Stimulated activated CD4-positive, alpha-beta T cell treated with anti-CD3 and anti-CD28 coated beads, TNF-alpha, amount 100 ng/mL, for 1 hour (primary cell): ENCODE data around the gene OR11G2.
"Not testable (repeated sequence)": the region's sequence is repeated elsewhere in the genome, so short reads cannot be mapped to it uniquely, and the experiment has no call there.

ENCODE experiments used
- DNase-seq, 3 donors: peaks; one replicate each; pipeline ENCODE4 v3.0.0-alpha.2; 2020; ENCODE audit warnings: low read depth in 3 of 3, low spot score in 1 of 3

OR11G2 gene, protein sequence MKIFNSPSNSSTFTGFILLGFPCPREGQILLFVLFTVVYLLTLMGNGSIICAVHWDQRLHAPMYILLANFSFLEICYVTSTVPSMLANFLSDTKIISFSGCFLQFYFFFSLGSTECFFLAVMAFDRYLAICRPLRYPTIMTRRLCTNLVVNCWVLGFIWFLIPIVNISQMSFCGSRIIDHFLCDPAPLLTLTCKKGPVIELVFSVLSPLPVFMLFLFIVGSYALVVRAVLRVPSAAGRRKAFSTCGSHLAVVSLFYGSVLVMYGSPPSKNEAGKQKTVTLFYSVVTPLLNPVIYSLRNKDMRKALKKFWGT

DNA sequence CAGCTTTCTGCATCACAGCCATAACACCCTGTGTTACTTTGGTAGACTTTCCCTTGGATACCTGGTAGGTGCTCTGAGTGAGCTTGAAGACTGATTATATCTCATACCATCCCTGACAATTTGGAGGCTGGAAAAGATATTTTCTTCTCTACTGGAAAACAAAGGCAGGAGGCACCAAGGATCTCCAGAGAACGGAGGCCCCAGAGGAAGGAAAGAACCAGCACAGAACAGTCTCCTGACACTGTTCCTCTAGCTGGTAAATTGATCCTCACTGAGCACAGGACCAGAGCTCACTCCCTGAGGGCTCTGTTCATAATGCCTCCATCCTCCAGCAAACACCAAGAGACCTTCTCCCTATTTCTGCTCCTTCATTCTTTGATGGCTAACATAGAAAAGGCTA, at the start of gene OR11G2:
TSS of gene OR11G2 (plus strand) at position 301 of the 400 bp plus-strand sequence. CDS start 6,542 bp downstream, outside the sequence.
- DNase-seq: no peak

DNA sequence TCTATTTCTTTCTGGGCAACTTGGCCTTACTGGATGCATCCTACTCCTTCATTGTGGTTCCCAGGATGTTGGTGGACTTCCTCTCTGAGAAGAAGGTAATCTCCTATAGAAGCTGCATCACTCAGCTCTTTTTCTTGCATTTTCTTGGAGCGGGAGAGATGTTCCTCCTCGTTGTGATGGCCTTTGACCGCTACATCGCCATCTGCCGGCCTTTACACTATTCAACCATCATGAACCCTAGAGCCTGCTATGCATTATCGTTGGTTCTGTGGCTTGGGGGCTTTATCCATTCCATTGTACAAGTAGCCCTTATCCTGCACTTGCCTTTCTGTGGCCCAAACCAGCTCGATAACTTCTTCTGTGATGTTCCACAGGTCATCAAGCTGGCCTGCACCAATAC, 46.8 kb upstream of the OR11G2 start:
- DNase-seq: no peak

DNA sequence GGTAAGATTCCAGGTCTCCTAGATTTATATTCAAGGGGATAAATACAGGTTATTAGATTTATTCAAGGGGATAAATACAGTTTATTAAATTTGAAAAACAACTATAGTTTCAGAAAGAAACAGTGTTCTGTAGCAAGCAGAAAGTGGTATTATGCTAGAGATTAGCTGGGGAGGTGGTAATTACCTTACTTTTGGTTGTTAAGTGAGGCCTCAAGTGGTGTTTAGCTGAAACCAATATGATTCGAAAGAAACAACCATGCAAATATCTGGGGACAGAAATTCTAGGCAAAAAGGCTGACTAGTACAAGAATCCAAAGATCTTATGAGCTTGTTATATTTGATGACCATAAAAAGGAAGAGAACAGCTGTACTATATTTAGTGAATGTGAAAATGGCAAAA, 45.9 kb upstream of the OR11G2 start:
- DNase-seq: no peak

DNA sequence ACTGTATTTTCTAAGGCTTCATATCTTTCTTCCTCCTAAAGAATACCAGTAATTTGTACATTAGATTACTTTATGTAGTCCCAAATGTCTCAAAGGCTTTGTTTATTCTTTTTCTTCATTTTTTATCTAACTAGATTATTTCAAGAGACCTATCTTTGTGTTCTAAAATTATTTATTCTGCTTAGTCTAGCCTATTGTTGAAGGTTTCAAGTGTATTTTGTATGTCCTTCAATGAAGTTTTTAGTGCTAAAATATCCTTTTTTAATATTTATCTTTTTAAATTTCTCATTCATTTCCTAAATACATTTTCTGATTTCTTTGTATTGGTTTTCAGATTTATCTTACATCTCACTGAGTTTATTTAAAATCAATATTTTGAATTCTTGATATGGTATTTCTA, 26.2 kb upstream of the OR11G2 start:
- no peak for DNase-seq

DNA sequence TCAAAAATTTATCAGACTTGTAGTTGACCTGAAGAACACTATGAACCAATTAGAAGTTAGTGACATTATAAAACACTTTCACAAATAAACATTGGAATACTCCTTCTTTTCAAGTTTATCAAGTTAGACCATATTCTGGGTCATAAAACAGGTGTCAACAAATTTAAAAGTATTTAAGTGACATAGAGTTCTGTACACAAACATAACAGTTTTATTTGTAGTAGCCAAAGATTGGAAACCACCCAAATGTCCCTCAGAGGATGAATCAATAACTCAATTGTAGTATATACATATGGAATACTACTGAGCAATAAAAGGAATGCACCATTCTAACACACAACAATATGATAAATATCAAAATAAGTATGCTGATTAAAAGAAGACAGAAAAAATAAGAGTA, 23.6 kb upstream of the OR11G2 start:
- DNase-seq: no peak

DNA sequence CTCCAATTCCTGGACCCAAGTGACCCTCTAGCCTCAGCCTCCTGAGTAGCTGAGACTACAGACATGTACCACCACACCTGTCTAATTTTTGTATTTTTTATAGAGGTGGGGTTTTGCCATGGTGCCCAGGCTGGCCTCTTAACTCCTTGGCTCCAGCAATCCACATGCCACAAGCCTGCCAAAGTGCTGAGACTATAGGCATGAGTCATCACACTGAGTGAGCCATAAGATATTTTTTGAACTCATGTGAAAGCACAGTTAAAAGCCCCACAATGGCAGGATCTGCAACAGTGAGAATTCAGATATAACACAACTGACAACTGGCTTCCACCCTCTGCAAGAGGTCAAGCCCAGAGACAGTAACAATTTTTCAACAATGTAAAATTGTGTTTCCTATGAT, 20.8 kb upstream of the OR11G2 start:
- DNase-seq: not testable (repeated sequence)

DNA sequence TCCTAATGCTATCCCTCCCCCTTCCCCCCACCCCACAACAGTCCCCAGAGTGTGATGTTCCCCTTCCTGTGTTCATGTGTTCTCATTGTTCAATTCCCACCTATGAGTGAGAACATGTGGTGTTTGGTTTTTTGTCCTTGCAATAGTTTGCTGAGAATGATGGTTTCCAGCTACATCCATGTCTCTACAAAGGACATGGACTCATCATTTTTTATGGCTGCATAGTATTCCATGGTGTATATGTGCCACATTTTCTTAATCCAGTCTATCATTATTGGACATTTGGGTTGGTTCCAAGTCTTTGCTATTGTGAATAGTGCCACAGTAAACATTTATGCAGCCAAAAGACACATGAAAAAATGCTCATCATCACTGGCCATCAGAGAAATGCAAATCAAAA, 16.5 kb upstream of the OR11G2 start:
- not testable (repeated sequence) for DNase-seq

DNA sequence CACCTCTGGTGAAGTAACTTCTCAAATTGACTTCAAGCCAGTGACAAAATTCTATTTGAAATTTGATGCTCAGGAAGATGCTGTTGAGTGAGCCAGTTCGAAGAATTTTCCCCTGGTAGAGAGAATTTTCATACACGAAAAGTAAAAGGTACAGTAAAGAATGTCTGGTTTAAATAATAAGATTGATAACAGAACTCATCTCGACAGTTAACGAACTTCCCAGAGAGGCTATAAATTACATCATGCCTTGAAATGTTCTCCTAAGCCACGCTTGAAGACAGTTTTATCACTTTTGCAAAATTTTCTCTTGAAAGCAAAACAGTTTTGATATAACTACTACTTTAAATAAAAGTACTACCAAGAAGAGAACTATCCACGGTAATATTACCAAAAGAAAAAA, 14.4 kb upstream of the OR11G2 start:
- no peak for DNase-seq

DNA sequence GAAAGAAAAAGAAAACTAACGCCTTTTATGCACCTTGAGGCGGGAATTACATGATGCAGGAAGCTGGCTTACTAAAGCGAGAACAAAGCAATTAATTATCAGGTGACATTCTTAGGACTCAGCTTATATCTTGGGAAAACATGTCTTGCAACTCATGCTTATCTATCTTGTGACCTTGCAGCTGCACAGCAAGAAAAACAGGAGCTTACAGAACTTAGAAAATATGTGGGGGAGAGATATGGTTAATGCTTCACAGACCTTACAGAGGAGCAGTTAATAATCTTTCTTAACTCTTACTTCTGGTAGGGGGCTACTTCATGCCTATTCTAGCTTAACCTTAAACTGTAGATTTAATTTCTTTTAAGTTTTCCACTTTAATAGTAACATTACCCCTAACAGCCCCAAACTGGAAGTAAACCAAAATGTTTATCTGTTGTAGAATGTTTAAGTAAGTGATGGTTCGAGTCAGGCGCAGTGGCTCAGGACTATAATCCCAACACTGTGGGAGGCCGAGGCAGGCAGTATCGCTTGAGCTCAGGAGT, 13.2 kb upstream of the OR11G2 start:
- DNase-seq: no peak

DNA sequence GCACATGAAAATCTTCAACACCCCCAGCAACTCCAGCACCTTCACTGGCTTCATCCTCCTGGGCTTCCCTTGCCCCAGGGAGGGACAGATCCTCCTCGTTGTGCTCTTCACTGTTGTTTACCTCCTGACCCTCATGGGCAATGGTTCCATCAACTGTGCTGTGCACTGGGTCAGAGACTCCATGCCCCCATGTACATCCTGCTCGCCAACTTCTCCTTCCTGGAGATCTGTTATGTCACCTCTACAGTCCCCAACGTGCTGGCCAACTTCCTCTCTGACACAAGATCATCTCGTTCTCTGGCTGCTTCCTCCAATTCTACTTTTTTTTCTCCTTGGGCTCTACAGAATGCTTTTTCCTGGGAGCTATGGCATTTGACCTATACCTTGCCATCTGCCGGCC, 11.5 kb upstream of the OR11G2 start:
- no peak for DNase-seq

DNA sequence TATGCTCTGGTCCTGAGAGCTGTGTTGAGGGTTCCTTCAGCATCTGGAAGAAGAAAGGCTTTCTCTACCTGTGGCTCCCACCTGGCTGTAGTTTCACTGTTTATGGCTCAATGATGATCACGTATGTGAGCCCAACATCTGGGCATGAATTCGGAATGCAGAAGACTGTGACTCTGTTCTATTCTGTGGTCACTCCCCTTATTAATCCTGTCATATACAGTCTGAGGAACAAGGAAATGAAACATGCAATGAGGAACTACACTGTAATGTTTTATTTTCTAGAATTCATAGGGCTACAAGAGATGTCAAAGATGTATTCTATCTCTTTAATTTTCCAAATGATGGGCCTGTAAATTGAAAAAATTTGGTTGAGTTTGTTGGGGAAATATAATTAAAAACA, 10.8 kb upstream of the OR11G2 start:
- no peak for DNase-seq

DNA sequence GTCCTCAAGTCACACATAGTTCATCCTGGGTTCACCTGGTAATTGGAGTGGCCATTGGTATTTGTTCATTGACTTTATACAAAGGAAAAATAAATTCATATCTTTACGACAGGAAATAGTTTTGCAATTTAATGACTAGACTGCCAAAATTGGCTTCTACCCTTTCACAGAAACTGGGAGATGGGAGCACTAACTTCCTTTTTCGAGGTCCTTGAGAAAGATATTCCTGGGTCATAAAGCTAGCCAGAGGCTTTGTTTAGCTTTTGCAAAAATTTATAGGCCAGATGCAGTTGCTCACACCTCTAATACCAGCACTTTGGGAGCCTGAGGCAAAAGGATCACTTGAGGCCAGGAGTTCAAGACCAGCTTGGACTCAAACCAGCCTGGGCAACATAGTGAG, 10.2 kb upstream of the OR11G2 start:
- DNase-seq: no peak

DNA sequence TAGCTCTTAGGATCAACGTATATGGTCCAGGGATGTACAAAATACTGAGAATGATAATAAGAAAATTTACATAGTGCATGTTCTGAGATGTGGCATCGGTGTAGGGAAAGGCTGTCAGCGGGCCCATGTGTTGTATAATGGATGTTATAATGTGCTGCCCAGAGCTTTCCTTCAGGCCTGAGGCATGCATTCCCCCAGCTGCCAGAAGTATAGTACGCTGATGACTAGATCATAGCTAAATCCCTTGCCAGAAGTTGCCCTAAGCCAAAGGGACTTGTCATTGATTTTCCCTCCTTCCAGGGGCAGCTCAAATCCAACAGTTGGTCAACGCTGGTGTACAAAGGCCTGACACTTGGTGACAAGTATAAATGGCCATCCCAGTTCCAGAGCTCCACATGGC, 6.5 kb upstream of the OR11G2 start:
- no peak for DNase-seq

DNA sequence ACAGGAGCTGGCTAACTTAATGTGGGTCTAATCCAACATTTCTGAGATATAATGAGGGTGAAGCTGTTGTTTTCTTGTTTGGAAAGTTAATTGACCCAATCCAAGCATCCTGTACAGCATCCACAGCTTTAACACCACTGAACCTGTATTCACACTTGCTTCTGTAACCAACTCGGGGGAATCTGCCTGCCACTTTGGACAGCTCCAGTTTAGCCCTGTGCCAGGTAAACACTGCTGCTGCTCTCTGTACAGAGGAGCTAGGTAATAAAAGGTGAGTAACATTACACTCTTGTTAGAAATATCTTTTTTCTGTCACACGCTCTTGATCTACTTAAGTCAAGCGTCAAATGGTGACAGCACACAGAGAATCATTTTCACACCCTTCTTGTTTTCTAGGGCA, 700 bp downstream of the OR11G2 start:
- no peak for DNase-seq

DNA sequence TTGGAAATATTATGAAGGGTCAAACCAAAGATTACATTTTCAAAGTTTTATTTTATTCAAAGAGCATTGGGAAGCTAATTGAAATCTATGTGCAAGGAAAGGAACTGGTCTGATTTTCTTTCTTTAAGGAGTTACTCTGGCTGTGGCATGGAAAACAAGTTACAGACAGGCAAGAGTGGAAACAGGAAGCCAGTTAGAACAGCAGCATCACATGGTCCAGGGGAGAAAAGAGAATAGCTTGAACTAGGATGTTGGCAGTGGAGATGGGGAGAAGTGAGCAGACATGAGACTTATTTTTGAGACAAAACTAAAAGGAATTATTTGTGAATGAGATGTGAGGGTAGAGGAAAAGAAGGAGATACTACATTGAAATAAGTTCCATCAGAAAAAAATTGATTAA, 3.4 kb downstream of the OR11G2 start:
- no peak for DNase-seq

DNA sequence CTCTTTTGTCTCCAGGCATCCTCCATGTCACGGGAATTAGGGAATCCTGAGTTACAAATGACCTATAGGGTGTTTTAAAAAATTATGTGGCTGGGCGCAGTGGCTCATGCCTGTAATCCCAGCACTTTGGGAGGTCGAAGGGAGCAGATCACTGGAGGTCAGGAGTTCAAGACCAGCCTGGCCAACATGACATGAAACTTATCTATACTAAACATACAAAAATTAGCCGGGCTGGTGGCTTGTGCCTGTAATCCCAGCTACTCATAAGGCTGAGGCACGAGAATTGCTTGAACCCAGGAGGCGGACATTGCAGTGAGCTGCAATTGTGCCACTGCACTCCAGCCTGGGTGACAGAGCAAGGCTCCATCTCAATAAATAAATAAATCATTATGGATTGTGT, 4.5 kb downstream of the OR11G2 start:
- not testable (repeated sequence) for DNase-seq

DNA sequence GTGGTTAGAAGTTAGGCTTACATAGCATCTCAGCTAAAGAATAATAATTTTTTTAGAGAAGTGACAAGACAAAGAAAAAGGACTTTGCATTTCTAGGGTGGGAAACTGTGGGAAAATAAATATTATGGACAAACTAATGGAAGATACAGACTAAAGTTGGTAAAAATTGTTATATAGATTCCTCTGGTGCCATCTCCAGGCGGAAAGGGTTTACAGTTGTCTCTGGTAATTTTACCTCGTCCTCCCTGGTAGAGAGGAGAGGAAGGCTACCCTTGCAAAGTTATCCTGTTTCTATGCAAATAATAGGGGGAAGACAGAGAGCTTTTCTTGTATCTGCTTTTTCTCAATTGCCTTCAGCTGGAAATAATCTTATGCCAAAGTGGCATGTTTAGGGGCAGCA, 5.2 kb downstream of the OR11G2 start:
- DNase-seq: no peak

DNA sequence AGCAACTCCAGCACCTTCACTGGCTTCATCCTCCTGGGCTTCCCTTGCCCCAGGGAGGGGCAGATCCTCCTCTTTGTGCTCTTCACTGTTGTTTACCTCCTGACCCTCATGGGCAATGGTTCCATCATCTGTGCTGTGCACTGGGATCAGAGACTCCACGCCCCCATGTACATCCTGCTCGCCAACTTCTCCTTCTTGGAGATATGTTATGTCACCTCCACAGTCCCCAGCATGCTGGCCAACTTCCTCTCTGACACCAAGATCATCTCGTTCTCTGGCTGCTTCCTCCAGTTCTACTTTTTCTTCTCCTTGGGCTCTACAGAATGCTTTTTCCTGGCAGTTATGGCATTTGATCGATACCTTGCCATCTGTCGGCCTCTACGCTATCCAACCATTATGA, 6.8 kb downstream of the OR11G2 start:
- no peak for DNase-seq

DNA sequence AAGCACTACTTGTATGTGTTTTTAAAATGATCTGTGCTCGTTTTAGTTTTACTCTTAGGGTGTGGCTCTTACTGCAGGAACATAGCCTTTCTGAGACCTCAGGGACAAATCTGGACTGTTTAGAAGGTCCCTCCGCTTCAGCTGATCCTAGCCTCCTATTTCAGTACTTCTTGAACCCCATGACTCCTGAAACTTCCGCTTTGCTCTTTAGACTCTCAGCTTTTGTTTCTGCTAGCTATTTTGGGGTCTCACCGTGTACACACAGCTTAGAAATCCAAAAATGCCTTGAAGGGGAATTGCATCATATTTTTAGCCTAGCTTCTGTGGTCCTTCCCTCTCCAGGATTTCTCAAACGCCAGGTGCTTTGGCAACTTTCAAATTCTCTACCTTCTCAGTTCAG, 8.3 kb downstream of the OR11G2 start:
- DNase-seq: no peak

DNA sequence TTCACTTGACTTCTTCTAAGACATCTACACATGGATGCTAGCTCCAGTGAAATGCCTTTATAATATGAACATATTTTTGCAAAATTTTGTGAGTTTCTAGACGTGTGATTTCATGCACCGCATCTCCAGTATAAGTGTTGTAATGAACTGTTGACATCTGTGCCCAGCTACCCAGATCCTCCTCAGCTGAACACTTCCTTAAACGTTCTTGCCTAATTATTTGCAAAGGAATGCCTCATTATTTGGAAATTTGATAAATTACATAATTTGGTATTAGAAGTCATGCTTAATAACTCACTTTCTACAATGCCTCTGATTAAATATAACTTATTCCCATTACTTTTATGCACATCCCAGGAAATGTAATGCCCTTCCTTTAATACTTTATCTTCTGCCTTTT, 14.0 kb downstream of the OR11G2 start:
- DNase-seq: no peak

DNA sequence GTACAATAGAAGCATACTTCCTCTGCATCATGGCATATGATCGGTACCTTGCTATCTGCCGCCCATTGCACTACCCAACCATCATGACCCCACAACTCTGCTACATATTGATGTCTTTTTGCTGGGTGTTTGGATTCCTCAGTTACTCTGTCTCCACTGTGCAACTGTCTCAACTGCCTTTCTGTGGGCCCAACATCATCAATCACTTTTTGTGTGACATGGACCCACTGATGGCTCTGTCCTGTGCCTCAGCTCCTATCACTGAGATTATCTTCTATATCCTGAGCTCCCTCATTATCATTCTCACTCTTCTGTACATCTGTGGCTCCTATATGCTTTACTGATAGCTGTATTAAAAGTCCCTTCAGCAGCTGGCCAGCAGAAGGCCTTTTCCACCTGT, 18.9 kb downstream of the OR11G2 start:
- DNase-seq: no peak

DNA sequence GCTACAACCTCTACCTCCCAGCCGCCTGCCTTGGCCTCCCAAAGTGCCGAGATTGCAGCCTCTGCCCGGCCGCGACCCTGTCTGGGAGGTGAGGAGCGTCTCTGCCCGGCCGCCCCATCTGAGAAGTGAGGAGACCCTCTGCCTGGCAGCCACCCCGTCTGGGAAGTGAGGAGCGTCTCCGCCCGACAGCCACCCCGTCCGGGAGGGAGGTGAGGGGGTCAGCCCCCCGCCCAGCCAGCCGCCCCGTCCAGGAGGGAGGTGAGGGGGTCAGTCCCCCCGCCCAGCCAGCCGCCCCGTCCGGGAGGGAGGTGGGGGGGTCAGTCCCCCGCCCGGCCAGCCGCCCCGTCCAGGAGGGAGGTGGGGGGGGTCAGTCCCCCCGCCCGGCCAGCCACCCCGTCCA, 21.7 kb downstream of the OR11G2 start:
- DNase-seq: not testable (repeated sequence)

DNA sequence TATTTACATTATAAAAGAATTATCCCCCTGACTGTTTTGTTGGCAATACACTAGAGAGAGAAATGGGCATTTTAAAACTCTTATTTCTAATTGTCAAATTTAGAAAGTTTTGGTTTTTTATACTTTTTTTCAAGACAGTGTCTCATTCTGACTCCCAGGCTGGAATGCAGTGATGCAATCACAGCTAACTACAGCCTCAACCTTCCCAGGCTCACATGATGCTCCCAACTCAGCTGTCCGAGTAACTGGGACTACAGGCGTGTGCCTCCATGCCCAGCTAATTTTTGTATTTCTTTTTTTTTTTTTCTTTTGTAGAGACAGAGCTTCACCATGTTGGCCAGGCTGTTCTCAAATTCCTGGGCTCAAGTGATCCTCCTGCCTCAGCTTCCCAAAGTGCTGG, 24.5 kb downstream of the OR11G2 start:
- no peak for DNase-seq
